GM18498 (cell line): ENCODE measurements around the gene CCDC152.

Source experiments
- ATAC-seq: cut with Tn5 transposase; IDR thresholded peaks from one replicate; pipeline ENCODE4 v1.9.1; 2021; ENCODE audit warnings: mild to moderate bottlenecking, moderate library complexity; ENCODE audit not compliant: unreplicated experiment

Gene CCDC152

GRCh38 chr5:42779083-42779482 is 22.5 kb downstream of the CCDC152 start:
- ATAC-seq, result peak; percentile 87

GRCh38 chr5:42781584-42781983 is 25.0 kb downstream of the CCDC152 start:
- no peak for ATAC-seq

GRCh38 chr5:42784132-42784531 is 27.5 kb downstream of the CCDC152 start:
- ATAC-seq, result no peak

- no peak for ATAC-seq
Observed at GRCh38 chr5:42785756-42786155, 29.1 kb downstream of the CCDC152 start.

DNA sequence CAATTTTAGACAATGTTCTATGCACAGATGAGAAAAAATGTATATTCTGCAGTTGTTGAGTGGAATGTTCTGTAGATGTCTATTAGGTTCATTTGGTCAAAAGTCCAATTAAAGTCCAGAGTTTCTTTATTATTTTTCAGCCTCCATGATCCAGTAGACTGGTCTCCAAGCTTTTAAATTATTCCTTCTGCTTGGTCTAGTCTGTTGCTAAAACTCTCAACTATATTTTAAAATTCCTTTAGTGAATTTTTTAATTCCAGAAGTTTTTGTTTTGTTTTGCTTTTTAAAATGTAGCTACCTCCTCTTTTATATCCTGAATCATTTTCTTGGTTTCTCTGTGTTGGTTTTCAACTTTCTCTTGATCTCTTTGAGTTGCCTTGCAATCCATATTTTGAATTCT is 30.5 kb downstream of the CCDC152 start:
- ATAC-seq, result no peak

DNA sequence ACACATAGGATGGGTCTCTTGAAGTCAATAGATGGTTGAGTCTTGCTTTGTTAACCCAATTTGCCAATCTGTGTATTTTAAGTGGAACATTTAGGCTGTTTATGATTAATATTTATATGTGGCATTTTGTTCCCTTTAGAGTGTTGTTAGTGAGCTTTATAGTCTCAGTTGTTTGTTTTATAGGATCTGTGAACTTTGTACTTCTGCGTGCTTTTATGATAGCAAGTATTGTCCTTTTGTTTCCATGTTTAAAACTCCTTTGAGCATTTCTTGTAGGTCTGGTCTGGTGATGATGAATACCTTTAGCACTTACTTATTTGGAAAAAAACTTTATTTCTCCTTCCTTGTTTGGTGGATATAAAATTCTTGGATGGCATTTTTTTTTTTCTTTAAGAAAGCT is 31.2 kb downstream of the CCDC152 start:
- ATAC-seq, result no peak

DNA sequence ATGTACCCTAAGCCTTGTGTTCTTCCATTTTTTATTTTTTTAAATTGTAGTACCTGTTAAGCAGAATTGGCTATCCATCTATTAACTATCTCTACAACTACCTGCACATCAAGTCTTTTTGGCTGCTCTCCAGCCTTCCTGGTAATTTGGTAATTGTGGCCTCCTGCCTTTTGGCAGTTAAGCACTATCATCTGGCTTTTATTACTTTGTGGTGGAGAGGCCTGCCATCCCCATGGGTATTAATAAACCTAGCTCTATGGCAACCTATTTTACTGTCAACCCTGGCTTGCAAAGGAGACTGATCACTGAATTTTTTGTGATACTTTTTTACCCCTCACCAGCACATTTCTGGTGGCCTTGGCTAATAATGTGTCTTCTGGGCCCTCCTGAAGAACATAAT is 34.5 kb downstream of the CCDC152 start:
- ATAC-seq, result no peak

DNA sequence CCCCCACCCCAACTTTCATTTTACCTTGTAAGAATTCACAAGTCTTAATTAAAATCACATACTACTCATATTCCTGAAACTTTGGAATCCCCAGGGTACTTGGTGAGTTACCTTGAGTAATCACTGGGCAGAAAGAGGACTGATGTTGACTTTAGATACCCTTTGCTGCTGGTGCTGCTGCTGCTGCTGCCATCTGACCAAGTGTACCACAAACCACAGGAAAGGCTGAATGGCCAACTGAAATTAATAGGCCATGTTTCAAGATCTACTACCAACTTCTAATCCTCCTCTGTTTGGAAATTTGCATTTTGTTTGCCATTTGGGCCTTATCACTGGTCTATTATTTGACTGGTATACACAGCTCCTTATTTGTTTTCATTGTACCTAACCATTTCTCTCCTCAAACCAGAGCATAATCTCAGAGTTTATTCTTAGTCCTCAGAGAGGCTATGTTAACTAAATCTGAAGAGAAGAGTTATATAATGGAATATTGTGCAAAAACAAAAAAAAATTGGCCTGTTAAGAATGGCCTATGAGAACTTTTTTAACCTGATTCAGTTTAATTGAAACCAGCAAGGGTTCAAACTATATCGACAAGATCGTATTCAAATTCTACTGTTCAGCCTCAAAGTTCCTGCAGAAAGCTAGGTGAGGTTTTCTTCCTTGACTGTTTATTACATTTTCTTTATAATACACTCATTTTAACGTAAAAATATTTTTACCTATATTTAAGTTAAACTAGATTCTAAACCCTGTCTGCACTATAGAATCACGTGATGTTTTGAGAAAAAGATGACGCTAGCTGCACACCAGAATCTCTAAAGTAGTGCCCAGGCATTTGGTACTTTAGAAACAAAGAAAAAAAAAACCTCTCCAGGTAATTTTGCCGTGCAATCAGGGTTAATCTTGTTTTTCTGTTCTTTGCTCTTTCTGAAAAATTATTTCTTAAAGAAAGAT is 41.9 kb downstream of the CCDC152 start:
- ATAC-seq, result no peak

- no peak for ATAC-seq
Observed at GRCh38 chr5:42799241-42799608, 42.6 kb downstream of the CCDC152 start.

GRCh38 chr5:42799668-42800114 is 43.1 kb downstream of the CCDC152 start:
- ATAC-seq, result no peak

GRCh38 chr5:42800748-42801330 is 44.2 kb downstream of the CCDC152 start:
- no peak for ATAC-seq

- no peak for ATAC-seq
Observed at GRCh38 chr5:42801516-42802166, 45.0 kb downstream of the CCDC152 start.

DNA sequence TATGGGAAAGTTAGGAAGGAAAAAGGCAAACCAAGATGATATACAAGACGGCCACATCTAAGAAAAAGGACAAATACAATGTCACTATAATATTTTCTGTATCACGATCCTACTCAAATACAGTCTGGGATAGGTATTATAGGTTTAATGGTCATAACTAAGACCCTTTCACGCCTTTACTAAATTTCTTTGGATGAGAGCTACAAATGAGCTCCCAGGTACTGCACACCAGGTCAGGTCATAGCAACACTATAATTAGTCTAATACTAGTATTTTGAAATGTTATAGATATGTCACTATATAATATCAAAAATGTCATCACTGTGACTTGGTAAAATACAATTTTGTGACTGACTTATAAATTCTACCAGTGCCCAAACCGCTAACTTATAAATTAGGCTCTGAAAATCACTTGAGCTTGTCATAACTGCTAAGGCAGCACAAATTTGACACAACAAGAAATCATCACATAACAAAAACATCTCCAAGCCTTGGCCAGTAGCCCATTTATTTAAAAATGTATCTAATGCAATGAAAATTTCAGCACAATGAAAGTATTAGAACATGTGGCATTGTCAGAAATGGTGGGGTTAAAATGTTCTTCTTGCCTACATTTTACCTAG is 48.2 kb downstream of the CCDC152 start:
- no peak for ATAC-seq

DNA sequence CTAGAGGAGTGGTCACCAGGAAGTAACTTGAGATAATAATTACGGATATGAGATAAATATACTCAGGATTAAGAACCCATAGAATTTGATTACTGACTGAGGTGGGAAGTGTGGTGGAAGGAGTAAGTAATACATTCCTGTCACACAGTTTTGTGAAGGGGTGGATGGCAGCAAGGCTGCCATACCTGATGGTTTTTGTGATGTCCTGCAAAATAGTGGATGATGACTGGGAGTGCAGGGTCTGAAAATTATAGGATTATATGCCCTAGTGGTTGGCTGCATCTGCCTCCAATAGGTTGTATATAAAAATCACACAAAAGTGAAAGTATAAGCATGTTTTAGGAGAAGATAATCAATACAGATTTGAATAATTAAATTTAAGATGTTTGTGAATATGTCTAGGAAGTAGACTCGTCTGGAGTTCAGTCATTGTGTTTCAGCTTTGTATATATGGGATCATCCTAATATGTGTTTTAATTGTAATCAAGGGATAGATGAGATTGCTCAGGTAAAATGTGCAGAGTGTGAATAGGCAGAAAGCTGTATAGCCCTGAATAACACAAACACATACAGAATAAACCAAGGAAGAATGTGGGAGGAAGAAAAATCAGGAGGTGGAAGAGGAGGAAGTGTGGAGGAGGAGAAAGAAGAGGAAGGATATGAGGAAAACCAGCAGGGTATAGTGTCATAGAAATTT is 49.5 kb downstream of the CCDC152 start:
- no peak for ATAC-seq

- ATAC-seq, result no peak
Observed at GRCh38 chr5:42806701-42807262, 50.2 kb downstream of the CCDC152 start.

DNA sequence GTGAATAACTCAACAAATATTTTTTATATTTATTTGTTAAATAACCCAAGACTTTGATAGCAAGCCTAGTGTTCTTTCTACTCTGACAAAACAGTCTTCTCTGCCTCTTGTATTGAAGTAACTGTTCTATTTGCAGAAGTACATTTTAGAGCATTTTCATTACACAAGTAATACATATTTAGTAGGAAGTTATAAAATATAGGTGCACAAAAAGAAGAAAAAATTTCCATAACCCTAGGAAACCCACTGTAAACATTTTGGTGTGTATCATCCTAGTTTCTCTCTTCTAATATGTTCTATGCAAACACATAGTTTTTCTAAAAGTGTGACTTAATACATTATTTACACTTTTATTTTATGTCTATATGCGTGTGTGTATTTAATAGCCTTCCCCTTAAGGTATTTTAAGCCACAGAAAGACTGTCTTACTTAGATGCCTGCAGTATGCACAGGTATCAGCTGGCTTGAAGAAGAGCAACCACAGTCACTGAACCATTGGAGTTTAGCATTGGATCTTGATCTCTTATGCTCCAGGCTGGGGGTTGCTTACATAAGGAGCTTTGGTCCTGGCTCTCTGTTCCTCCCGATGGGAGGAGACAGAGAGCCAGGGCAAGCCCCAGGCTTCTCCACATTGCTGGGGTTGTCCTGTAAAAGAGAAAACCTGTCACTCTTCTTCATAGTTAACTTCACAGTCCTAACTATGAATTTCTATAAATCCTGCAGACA is 51.3 kb downstream of the CCDC152 start:
- no peak for ATAC-seq

- ATAC-seq, result no peak
Observed at GRCh38 chr5:42808888-42809611, 52.4 kb downstream of the CCDC152 start.

DNA sequence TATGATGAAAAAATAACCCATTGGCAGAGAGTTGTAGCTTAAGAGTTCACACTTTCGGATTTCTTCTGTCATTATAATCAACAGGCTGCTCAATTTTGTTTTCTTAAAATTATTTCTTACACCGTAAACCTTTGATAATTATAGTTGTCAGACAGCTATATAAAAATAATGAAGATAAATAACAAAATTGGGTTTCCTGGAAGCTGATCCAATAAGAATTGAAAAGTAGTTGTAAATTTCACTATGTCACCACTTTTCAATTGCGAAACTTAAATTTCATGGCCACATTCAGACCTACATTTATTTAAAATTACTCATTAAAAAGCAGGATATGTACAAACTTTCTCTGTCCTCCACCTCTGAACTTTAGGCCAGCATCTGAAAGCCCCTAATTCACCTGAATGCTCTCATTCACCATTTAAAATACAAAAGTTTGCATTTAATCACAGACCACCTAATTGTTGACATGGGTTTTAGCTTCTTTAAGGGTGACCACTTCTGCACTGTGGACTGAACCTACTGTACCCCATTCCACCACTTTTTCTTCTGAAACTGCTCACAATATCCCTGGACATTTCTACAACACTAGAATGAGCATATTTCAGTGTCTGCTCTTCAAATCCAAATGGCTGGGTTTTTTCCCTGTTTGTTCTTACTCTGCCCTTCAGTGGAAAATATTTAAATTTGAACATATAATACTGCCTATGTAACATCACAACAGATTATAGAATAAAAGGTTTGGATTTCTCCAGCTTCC is 54.4 kb downstream of the CCDC152 start:
- ATAC-seq, result no peak
